ENCODE data around the gene ALLC.
A peak's percentile ranks its signal among the peaks of the same experiment; 100 is the strongest.
"Not testable (repeated sequence)": the region's sequence is repeated elsewhere in the genome, so short reads cannot be mapped to it uniquely, and the experiment has no call there.

ALLC gene

GRCh38 chr2:3657881-3658280 lies at the start of gene ALLC:
TSS of gene ALLC (plus strand) at chr2:3658200. CDS start at chr2:3671158, 12,958 bp downstream.
- DNase-seq: no peak

GRCh38 chr2:3608373-3609278 lies 49.4 kb upstream of the ALLC start:
- DNase-seq: no peak

GRCh38 chr2:3609279-3609673 lies 48.7 kb upstream of the ALLC start:
- DNase-seq: not testable (repeated sequence)

GRCh38 chr2:3610415-3610814 lies 47.6 kb upstream of the ALLC start:
- no peak for DNase-seq

- DNase-seq: no peak
Measured at GRCh38 chr2:3610881-3611505, 47.0 kb upstream of the ALLC start.

GRCh38 chr2:3611589-3611988 lies 46.4 kb upstream of the ALLC start:
- no peak for DNase-seq

GRCh38 chr2:3612639-3613523 lies 45.1 kb upstream of the ALLC start:
- no peak for DNase-seq

GRCh38 chr2:3613524-3613905 lies 44.5 kb upstream of the ALLC start:
- no peak for DNase-seq

GRCh38 chr2:3614743-3615142 lies 43.3 kb upstream of the ALLC start:
- not testable (repeated sequence) for DNase-seq

- not testable (repeated sequence) for DNase-seq
Measured at GRCh38 chr2:3615541-3616200, 42.3 kb upstream of the ALLC start.

GRCh38 chr2:3616435-3617197 lies 41.4 kb upstream of the ALLC start:
- DNase-seq: not testable (repeated sequence)

- no peak for DNase-seq
Measured at GRCh38 chr2:3617198-3617890, 40.7 kb upstream of the ALLC start.

- no peak for DNase-seq
Measured at GRCh38 chr2:3618367-3618766, 39.6 kb upstream of the ALLC start.

GRCh38 chr2:3619033-3619432 lies 39.0 kb upstream of the ALLC start:
- no peak for DNase-seq

GRCh38 chr2:3619661-3620060 lies 38.3 kb upstream of the ALLC start:
- DNase-seq: not testable (repeated sequence)

GRCh38 chr2:3620834-3621233 lies 37.2 kb upstream of the ALLC start:
- no peak for DNase-seq

GRCh38 chr2:3622967-3623366 lies 35.0 kb upstream of the ALLC start:
- DNase-seq: no peak

GRCh38 chr2:3624059-3624794 lies 33.8 kb upstream of the ALLC start:
- no peak for DNase-seq

GRCh38 chr2:3625186-3625585 lies 32.8 kb upstream of the ALLC start:
- no peak for DNase-seq

GRCh38 chr2:3626118-3626811 lies 31.7 kb upstream of the ALLC start:
- DNase-seq: peak; percentile 50
